GM10266 (cell line): ENCODE measurements around the gene REL.
"Not testable (repeated sequence)": the region's sequence is repeated elsewhere in the genome, so short reads cannot be mapped to it uniquely, and the experiment has no call there.

Source experiments
- DNase-seq: peaks from one replicate; pipeline ENCODE4 v3.0.0; 2012; ENCODE audit errors: extremely low spot score
- CTCF ChIP-seq: IDR thresholded peaks from 2 replicates; pipeline ENCODE4 v1.5.1; 2012; ENCODE audit warnings: mild to moderate bottlenecking, low read depth; ENCODE audit not compliant: control insufficient read depth, insufficient read depth; ENCODE audit errors: missing control alignments

Gene REL

GRCh38 chr2:60898567-60898966, 17.2 kb downstream of the REL start:
- no peak for TF ChIP-seq CTCF
- DNase-seq, result no peak

GRCh38 chr2:60899230-60899891, 18.0 kb downstream of the REL start:
- TF ChIP-seq CTCF, result no peak
- peak; percentile 42 for DNase-seq

GRCh38 chr2:60899892-60900249, 18.5 kb downstream of the REL start:
- TF ChIP-seq CTCF, result no peak
- no peak for DNase-seq

- not testable (repeated sequence) for DNase-seq
Observed at GRCh38 chr2:60901296-60901695, 19.9 kb downstream of the REL start.

- not testable (repeated sequence) for DNase-seq
Observed at GRCh38 chr2:60905867-60906266, 24.5 kb downstream of the REL start.

- TF ChIP-seq CTCF, result no peak
- DNase-seq, result no peak
Observed at GRCh38 chr2:60906395-60906794, 25.0 kb downstream of the REL start.

GRCh38 chr2:60907329-60907728, 26.0 kb downstream of the REL start:
- no peak for DNase-seq

GRCh38 chr2:60925994-60926740, 44.8 kb downstream of the REL start:
- DNase-seq, result no peak
- TF ChIP-seq CTCF, result no peak

More at GRCh38 chr2:60907329-60907728, 26.0 kb downstream of the REL start:
- no peak for TF ChIP-seq CTCF
